NCI-H526 treated with DMSO at 0.1 percent for 48 hours (cell line): ENCODE measurements around the gene CATSPERE.
"Not testable (repeated sequence)": the region's sequence is repeated elsewhere in the genome, so short reads cannot be mapped to it uniquely, and the experiment has no call there.

Experiments
- DNase-seq: peaks from one replicate; lab custom pipeline; 2025; lab: John Stamatoyannopoulos, UW

Gene CATSPERE

DNA sequence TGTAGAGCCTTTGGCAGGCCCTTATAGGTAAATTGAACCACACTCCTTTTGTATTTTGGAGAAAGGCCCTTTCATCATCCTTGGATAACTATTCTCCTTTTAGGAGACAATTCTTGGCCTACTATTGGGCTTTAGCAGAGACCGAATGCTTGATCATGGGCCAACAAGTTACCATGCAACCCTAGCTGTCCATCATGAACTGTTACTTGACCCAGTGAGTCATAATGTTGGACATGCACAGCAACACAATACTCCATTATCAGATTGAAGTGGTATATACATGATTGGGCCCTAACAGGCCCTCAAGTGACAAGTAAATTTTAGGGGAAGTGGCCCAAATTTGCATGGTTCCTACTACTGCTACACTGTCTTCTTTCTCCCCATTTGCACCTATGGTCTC is 84.4 kb downstream of the CATSPERE start:
- no peak for DNase-seq

DNA sequence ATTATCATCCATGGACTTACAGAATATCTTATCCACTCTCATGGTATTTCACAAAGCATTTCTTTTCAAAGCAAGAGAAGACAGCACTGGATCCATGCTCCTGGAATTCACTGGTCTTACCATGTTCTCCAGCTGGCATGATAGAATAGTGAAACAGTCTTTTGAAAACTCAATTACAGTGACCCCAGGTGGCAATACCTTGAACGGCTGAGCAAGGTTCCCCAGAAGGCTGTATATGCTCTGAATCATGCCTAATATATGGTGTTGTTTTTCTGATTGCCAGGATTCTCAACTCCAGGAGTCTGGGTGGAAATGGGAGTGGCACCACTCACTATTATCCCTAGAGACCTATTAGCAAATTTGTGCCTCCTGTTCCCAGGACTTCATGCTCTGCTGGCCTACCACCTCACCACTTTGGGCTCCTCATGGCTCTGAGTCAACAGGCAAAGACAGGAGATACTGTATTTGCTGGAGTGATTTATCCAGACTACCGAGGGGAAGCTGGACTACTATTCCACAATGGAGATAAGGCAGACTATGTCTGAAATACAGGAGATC is 87.6 kb downstream of the CATSPERE start:
- DNase-seq: no peak

DNA sequence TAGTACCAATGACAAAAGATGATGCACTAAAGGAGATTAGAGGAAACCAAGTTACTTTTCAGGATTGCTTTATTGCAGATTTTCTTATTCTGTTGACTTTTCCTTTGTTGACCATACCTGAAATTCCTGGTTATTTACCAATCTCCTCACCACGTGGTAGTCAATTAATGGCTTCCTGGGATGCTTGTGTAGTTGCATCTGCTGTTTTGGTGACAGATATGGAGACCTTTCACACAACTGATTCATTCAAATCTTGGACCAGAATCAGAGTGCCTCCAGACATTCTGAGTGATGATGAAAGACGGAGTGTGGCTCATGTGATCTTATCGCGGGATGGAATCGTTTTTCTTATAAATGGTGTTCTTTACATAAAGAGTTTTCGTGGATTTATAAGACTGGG is 91.3 kb downstream of the CATSPERE start:
- DNase-seq: no peak

DNA sequence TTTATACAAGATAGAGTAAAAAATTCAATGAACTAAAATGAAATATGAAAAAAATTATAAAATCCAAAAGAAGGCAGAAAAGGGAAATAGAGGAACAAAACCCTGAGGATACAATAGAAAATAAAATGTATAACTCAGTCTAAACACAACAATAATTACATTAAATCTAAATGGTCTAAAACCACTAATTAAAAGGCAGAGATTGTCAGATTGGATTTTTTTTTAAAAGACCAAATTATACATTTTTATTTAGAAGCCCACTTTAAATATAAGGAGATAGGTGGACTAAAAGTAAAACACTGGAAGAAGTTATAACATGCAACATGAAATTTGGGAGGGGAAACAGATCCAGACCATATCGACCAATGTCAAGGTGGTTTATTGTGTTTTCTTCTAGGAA is 95.2 kb downstream of the CATSPERE start:
- DNase-seq: no peak

DNA sequence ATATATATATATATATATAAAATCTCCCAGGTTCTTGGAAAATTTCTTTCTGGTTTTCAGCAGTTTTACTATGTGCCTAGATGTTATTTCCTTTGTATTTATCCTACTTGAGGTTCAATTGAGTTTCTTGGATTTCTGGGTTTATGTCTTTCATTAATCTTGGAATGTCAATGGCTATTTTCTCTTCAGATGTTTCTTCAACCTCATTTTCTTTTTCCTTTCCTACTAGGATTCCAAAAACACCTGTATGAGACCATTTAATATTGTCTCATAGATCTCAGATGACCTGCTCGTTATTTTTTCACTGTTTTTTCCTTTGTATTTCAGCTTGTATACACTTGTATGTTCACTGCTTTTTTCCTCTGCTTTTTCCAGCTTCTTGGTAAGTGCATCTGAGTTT is 96.5 kb downstream of the CATSPERE start:
- DNase-seq: no peak

DNA sequence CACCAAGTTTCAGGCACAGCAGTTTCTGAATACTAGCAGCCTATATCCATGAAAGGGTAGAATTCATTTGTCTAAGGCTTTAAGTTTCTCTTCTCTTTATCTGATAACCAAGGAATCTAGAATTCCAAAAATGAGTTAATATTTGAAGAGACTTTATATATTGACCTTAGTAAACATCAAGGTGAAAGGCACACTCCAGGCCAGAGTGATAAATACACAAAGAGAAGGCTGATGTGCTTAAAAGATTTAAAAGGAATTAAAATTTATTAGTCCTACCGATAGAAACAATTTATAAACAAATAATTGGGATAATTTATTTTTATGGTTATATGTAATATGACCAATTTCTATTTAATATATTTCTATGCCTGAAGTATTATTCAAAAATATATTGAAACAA is 98.5 kb downstream of the CATSPERE start:
- no peak for DNase-seq

DNA sequence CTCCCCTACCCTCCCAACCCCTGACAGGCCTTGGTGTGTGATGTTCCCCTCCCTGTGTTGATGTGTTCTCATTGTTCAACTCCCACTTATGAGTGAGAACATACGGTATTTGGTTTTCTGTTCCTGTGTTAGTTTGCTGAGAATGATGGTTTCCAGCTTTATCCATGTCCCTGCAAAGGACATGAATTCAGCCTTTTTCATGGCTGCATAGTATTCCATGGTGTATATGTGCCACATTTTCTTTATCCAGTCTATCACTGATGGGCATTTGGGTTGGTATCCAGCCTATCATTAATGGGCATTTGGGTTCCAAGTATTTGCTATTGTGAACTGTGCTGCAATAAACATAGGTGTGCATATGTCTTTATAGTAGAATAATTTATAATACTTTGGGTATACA is 101.8 kb downstream of the CATSPERE start:
- DNase-seq: not testable (repeated sequence)

DNA sequence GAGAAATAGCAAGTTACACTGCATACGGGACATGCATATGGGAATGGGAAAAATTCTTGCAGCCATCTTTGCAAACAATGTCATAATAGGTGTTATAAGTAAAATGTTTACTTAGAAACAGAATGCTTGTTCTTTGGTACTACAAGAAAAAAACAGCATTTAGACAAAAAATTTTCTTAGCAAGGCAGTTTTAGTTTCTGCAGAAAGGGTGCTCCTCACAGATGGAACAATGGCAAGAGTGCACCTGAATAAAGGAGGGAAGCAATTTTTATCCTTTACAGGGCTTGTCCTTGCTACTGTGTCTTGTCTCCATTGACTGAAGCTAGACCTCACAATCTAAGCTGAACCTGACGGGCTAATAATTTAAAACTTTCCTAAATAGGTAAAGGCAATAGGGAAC is 112.7 kb downstream of the CATSPERE start:
- DNase-seq: no peak

DNA sequence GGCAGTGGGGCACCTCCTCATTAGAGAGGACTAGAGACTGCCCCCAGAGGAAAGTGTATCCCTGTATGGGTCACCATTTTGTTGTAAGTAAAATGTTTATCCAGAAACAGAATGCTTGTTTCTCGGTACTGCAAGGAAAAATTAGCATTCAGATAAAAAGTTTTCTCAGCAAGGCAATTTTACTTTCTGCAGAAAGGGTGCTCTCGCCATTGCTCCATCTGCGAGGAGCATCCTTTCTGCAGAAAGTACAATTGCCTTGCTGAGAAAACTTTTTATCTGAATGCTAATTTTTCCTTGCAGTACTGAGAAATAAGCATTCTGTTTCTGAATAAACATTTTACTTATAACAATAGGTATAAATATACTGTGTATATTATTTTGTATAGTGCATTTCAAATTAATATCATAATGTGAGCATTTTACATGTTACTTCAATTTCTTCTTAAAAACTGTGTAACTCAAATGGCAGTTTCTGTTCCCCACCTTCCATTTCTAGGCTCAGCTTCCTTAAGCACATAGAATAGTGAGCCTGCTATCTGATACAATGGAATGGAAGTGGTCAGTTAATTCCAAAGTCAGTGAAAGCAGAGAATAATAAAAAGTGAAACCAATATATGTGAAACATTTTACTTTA is 115.3 kb downstream of the CATSPERE start:
- no peak for DNase-seq

DNA sequence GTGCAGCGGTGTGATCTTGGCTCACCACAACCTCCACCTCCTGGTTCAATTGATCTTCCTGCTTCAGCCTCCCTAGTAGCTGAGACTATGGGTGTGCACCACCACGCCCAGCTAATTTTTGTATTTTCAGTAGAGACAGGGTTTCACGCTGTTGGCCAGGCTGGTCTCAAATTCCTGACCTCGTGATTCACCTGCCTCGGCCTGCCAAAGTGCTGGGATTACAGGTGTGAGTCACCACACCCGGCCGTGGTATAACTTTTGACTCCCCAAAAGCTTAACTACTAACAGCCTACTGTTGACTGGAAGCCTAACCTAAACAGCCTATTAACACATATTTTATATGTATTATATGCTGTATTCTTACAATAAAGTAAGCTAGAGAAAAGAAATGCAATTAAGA is 117.1 kb downstream of the CATSPERE start:
- DNase-seq: not testable (repeated sequence)

DNA sequence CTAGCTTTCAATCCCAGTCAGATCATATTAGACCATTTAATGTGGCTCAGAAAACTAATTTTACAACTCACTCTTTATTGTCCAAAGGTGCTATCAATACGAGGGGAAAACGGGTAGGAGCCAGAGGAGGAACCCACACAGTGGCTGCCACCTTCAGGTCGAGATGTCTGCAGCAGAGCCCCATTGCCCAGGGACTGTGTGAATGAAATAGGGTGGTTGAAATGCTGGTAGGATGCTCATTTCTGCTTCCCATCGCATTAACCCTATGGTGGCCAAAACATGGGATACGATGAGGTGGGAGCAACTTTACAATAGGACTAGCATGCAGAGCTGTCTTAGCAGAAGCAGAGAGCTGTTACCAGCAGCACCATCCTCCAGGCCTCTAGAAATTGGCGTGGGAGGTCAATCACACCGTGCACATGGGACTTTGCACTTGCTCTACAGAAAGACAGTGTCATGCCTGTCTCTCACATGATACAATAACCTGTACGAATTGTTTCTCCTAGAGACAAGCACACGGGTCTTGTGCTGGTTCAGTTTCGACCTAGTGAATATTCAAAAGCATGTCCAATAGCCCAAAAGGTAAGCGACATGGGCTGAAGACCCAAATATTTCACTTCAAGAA is 122.4 kb downstream of the CATSPERE start:
- no peak for DNase-seq

DNA sequence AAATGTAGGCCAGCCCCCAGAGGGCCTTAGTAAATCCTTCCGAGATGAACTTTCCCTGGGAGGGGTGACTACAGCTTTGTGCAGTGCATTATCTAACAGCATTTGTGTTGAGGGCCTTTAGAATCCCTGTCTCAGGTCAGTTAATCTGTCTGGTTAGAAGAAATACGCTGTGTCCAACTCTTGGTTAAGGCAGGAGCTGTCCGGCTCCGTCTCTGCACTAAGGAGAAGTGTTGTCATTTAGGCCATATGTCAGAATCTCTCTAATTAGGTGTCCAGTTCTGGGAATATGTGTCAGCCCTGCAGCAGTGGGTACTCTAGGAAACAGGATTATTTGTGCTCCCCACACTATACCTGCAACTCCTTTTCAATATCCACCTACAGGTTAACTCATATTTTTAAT is 124.8 kb downstream of the CATSPERE start:
- DNase-seq: no peak

DNA sequence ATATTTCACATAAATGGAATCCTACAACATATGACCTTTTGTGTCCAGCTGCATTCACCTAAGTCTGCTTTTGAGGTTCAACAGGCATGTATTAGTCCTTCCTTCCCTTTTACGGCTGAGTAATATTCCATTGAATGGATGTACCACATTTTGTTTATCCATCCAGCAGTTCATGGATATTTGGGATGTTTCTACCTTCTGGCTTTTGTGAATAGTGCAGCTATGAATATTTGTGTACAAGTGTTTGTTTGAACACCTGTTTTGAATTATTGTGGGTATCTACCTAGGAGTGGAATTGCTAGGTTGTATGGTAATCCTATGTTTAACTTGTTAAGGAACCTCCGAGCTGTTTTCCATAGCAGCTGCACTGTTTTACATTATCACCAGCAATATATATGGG is 129.6 kb downstream of the CATSPERE start:
- no peak for DNase-seq

DNA sequence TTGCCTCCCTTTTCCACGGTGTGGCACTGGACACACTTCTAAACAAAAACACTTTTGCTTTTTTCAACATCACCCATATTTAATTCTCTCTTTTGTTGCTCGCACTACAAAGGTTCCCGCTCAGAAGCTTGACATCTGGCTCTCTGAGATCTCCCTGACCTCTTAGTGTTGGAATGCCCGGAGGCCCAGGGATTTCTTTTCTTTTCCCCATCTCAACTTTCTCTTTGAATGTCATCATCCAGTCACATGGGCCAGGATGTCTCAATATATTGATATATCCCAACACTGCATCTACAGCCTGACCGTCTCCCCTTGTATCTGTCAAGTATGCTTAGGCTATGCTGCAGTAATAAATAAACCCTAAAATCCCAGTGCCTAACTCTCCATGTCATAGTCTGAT is 137.5 kb downstream of the CATSPERE start:
- no peak for DNase-seq

DNA sequence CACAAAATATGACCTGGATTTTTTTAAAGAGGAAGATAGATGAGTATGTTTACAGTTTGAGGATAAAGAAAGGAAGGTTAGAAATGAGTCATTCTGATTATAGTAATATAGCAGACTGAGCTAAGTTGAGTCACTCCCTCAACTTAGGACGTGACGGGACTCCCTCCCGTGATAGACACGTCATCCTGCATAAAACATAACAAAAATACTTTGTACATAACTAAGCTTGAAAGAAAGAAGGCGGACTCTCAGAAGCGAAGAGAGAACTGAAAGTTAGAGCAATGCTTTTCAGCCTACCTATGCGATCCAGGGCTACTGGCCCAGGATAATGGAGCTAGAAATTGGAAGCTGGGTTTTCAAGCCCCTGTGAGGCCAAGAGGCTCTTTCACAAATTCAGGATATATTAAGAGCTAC is 138.9 kb downstream of the CATSPERE start:
- DNase-seq: no peak

DNA sequence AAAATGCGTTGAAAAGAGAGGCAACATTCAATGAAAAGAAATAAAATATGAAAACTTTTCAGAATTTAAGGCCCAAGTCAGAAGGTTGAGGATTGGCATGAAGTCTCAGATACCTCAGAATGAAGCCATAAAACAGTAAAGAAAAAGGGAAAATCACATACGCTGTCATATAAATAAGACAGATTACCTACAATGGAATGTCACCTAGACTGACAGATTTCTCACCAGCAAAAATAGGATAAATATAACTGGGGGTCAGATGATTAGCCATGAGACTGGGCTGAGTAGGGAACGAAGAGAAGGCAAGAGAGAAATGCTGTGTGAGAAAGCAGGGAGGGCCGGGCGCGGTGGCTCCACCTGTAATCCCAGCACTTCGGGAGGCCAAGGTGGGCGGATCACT is 140.3 kb downstream of the CATSPERE start:
- no peak for DNase-seq

DNA sequence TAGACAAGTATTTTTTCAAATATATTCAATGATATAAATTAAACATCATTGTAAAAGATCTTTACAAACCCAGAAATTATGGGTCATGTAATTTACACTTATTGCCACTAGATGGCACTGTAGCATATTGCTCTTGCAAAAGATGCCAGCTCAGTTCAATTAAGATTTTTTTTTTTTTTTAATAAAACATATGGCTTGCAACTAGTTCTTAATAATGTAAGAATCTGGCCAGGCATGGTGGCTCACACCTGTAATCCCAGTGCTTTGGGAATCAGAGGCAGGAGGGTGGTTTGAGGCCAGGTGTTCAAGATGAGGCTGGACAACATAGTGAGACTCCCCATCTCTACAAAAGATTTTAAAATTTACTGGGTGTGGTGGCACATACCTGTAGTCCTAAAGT is 142.4 kb downstream of the CATSPERE start:
- no peak for DNase-seq

DNA sequence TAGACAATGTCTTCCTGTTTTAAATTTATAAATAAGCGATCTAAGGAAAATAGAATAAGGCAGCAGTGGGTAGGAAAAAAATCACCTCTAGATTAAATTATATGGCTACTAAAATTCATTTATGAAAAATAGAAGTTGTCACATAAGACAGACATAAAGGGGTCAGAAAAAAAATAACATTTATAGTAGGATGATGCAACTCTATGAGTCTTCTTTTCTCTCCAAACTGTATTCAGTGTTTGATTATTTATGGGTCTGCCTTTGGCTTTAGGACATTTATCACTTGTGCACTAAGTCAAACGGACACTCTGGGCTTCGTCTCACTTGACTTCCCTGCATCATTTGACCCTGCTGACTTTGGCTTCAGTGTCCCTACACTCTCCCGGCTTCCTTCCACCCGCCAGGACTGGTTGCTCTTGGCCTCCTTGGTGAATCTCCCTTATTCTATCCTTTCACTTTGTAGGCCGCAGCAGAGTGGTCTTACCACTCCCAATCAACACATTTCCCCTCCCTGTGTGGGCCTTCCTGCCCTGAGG is 144.8 kb downstream of the CATSPERE start:
- DNase-seq: no peak

DNA sequence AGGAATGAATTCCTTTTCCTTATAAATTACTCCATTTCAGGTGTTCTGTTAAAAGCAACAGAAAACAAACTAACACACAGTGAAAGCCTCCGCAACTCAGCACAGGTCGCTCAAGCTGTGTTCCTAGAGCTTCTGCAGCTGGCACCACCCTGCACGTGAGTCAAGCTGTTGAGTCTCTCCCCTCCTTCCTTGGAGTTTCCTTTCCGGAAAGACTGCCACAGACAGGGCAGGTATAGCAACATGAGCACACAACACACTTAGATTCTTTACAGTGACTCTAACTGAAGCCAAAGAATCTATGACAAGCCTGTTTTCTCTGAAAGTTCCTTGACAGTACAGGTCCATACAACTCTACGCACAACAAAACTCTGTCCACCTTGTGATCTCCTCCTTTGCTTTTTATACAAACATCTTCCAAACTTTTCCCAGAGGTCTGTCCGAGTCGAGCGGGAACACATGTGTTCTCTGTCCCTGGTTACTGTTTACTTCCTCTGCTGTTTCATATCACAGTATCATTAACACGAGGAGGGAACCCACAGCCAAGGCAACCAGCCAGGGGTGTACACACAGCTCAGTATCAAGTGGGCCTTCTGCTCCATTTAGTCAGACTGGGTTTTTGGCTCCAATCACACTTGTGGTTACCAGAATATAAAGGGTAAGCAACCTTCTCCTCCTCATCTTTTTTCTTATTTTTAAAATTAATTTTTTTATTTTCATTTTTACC is 153.2 kb downstream of the CATSPERE start:
- DNase-seq: no peak

DNA sequence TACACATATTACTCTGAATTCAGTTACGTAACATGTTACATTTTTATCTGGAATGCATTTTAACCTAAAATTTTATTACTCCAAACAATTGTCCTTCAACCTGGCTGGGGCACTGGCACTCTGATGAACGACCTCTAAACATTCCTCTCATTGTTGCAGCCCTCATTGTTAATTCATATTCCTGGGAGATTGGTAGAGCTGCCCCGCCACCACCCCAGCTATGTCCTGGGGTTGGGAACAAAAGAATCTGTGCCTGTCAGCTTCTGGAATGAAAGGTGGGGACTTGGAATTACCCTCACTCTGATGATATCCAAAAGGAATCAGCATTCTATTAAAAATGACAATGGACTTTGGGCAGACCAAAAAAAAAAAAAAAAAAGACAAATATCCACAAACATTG is 153.8 kb downstream of the CATSPERE start:
- no peak for DNase-seq

DNA sequence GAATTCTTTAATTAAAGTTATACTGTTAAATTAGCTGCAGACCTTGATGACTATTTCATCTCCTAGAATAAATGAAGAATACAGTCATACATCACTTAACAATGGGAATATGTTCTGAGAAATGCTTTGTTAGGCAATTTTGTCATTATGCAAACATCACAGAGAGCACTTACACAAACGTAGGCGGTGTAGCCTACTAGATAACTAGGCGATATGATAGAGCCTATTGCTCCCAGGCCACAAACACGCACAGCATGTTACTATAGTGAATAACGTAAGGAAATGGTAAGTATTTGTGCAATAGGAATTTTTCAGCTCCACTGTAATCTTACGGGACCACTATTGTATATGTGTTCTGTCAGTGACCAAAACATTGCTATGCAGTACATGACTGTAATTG is 154.2 kb downstream of the CATSPERE start:
- no peak for DNase-seq

DNA sequence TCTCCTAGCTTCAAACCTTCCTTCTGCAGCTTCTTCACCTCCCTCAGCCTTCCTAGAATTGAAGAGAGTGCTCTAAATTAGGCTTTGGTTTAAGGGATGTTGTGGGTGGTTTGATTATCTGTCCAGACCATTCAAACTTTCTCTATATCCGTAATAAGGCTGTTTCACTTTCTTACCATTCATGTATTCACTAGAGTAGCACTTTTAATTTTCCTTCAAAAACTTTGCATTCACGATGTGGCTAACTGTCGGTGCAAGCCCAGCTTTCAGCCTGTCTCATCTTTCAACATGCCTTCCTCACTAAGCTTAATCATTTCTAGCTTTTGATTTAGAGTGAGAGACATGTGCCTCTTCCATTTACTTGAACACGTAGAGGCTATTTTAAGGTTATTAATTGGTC is 165.6 kb downstream of the CATSPERE start:
- no peak for DNase-seq

DNA sequence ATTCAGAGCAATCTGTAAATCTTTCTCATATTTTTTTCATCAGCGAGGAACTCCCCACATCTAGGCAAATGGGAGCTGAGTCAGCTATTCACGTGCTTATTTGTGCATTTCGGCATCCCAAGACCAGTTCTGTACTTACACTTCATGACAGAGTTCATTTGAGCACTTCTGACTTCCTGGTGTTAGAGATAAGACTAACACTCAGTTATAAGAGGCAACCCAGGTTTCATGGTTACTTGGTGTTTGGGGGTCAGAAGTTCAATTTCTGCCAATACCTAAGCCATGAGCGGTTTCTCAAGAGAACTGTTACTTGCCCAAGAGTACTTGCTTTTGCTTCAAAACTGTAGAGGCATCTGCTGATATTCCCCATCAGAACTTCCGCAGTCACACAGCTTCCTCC is 167.7 kb downstream of the CATSPERE start:
- no peak for DNase-seq
